ENCODE measurements around the gene PALM2AKAP2.

PALM2AKAP2 gene

DNA sequence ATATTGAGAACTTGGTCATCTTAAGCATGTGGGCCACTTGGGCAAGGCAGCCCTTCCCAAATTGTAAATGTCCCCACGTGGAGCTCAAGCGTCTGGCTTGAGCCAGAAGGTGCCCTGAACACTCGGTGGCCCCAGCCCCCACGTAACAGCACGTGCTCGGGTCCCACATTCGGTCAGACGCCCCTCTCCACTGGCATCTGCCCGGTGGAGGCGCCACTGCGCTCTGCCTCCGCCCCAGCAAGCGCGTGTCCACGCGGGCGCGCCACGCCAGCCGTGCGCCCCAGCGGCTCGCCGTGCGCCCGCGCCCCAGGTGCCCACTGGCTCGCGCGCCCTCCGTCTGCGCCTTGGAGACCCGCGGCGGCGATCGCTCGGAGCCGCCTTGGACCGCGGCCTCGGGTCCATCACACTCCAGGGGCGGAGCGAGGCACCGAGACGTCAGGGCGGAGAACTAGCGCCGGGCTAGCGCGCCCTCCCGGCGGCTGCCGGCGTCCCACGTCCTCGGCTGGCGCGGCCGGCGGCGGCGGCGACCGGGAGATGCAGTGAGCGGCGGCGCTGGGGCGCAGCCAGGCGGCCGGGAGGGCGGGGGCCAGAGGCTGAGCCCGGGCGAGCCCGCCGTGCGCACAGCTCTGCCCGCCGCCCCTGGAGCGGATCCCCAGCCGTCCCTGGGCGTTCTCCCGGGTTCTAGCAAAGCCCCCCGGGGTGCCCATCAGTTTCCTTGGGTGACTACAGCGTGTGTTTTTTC is at the start of gene PALM2AKAP2:
PALM2AKAP2 (plus strand) TSS at position 488 of the 742 bp plus-strand sequence. CDS start 291 bp downstream, outside the sequence.
- no peak for DNase-seq

DNA sequence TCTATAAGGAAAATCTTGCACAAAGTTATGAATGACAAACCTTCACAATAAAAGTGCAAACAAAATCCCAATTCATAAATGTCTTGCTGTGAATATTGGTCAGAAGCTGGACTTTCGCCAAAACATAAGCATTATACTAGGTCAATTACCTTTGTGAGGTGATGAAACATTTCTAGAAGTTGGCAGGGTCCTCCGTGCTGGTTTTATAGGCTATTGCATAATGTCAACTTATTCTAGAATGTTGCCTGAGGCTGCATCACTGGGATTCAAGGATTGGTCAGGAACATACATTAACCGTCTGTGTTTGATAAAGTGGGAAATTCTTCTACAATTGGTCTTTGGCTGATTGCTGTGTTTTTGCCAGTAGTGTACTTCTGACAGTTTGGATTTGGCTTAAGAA is 49.8 kb upstream of the PALM2AKAP2 start:
- DNase-seq, result no peak

DNA sequence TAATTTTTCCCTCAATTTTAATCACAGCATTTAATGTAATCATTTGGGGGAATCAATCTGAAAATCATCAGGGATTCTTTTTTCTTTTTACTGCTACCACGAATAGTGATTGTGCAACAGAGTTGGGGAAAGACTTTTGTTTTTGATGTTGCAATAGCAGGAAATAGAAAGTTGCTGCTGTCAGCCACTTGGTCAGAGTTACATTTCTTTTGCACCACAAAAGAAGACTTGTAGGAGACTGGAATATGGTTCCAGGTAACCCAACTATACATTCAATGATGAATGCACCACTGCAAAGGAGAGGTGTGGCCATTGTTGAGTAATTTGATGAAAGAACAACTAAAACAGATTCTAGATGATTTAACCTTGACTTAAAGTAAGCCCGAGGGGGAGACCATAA is 46.3 kb upstream of the PALM2AKAP2 start:
- DNase-seq, result no peak

DNA sequence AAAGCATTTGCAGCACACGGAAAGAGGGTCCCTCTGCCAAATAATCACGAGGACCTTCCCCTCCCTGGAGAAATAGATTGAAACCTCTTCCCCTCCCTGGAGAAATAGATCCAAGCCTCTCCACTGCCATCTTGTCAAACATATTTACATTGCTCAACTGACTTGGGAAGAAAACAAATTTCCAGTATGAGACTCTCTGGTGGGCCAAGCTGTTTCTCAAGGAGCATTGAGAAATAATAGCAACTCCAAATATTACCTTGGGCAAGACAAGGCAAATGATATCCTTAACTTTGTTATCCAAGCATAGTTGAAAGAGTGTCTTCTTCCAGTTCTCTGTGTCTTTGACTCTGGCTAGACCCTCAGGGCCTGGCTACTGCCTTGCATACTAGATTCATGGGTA is 45.2 kb upstream of the PALM2AKAP2 start:
- no peak for DNase-seq

DNA sequence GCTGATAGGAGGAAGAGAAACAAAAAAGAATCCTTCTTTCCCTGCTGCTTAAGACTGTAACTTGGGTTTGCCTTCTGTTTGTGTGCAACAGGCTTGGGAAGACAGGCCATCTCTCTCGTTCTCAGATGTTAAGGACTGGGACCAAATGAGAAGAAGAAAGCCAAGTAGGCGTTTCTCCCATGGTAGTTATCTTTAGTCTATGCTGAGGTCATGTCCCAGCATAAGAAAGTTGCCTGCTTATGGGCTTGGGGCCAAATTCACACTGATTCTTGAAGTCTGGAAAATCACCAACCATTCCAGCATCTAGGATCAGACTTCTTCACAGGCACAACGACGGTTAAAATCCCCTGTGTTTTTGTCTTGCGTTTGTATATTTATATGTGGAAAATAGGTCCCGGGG is 44.2 kb upstream of the PALM2AKAP2 start:
- no peak for DNase-seq

DNA sequence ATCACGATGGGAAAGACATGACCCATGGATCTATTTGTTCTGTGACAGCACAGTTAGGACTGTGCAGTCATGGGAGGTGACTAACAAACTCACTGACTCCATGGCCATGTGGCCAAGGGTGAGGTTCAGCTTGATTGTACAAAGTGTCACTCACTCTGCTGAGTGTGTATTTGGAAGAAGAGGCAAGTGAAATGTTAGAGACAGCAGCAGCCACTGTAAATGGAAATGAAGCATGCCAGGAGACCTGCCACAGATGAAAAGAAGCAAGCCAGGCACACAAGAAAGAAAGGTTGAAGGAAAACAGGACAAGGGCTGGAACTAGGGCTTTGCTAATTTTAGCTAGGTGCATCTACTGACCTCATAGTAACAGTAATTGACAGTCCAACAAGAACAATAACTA is 42.7 kb upstream of the PALM2AKAP2 start:
- DNase-seq, result no peak

DNA sequence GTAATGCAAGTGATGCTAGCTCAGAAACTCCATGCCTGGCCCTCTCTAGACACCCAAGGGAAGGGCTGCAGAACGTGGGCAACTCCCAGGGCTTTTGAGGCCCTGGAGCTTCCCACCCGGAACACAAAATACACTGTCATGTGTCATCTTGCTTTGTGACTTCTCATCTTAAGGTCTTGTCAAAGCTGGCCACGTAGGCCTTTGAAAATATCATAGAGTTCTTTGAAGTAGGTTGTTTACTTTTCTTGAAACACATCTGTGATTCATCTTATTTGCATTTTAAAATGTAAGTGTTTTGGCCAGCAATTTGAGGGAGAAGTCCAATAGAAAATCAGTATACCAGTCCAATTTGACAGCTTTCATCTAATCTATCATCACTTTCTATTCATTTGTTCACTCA is 40.2 kb upstream of the PALM2AKAP2 start:
- DNase-seq, result no peak

DNA sequence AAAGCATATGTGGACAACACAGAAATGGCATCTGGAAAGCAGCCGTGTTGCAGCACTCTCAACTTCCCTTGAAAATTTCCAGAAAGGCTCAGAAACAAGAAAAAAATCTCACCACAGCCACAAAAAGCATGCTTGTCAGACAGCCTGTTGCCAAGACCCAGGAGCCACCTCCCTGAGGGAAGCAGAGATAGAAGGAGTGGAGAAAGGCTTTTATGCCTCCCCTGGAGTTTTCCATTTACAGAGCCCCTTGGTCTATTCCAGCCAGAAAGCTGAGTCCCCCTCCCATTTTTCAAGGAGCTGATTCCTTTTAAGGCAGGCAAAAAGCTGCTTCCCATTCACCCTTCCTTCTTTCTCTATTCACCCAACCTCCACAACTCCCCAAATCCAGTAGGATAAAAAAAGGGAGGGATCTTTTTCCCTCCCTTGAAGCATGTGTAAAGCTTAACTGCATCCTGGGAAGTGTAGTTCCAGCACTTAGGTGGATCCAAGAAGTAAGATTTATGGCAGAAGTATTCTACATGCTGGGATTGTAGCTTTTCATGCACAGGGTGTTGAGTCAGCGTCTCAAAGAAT is 37.1 kb upstream of the PALM2AKAP2 start:
- DNase-seq, result no peak

DNA sequence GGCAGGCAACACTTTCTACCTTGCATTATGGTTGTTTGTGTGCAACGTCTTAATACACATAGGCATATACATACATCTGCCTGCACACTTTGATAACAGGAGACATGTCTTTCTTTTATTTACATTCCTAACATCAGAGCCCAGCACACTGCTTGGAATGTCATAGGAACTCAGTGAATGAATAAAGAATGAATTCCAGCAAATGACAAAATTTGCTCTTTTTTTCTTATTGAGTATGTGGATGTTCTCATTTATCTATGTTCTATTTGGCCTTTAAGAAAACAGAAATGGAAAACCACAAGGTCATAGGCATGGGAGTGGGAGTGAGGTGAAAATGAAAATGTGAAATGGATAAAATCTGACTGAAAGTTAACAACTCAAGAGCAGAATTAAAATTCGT is 36.3 kb upstream of the PALM2AKAP2 start:
- no peak for DNase-seq

DNA sequence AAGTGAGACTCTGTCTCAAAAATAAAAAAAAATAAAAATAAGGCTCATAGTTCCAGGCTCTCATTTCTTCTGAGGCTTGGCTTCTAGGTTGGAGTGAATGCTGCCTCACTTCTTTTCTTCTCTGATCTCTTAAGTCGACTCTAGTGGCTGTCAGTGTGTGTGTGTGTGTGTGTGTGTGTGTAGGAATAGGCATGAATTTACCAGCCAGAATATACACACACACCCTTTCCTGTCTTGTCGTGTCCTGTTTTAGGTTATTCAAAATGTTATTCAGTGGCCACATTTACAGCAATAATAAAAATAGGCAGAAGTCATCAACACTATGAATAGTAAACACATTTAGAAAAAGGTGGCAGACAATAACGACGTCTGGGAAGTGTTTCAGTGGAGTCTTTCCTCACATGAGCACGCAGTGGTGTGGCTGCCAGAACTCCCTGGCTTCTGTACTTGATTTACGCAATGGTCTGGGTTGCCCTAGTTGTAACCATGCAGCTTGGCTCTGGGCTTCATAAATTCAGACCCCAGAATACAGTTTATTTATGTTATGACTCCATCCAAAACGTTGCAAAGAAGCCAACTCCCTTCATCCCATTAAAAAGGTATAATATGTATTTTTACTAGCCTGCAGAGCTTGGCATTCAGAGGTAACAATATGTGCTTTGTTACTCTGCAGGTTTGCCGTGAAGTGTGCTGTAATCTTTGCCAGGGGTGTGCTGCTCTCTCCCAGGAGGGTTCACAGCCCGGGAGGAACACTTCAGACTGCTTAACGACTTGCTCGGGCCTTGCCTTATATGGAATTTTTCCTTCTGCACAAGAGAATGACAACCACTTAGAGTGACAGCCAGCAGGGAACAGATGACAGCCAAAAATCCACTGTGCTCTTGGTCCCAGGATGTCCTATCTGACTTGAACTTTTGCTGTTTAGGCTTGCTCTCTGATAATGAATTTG is 34.4 kb upstream of the PALM2AKAP2 start:
- no peak for DNase-seq

DNA sequence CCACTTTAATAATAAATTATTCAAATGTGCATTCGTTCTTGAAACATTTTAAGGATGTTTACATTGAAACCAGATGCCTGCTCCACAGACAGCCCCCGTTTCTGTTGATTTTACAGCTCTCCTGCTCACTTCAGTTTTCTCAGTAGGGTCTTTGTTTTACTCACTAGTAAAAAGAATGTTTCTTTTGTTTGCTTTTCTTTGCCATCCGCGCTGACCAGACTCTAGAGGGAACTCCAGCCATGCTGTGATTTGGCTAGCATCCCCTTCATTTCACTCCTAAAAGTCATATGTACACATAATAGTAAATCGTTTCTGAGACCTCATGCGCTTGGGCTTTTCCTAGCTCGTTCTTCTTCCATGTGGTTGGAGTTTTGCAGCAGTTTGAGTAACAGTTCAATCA is 28.7 kb upstream of the PALM2AKAP2 start:
- no peak for DNase-seq

DNA sequence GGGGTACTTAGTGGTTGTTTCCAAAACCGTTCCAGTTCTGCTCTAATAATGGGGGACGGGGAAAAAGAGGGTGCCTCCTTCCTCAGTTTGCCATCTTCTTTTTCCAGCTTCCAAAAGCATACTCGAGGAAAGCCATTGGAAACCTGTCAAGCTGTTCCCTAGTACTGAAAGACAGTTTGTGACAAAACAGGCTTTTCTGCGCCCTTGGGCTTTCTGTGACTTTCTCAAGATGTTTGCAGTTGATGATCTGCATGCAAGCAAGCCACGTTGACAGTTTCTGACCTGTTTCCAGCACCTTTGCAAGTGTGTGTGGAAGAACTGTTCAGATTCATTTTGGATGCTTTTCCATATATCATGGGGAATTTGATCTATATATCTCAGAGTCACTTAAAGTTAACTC is 26.7 kb upstream of the PALM2AKAP2 start:
- DNase-seq, result no peak

DNA sequence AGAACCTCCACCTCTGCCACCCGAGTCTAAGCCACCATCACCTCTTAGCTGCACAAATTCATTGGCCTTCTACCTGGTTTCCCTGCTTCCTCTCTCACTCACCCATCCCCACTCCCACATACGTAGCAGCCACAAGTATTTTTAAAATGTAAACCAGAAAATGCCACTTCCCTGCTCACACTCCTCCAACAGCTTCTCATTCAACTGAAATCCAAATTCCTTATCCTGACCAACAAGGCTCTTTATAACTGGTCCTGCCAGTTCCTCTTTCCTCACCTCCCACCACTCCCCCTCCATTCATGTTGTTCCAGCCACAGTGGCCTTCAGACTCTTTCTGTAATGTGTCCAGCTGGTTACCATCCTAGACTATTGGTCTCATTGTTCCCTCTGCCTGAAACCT is 25.0 kb upstream of the PALM2AKAP2 start:
- no peak for DNase-seq

DNA sequence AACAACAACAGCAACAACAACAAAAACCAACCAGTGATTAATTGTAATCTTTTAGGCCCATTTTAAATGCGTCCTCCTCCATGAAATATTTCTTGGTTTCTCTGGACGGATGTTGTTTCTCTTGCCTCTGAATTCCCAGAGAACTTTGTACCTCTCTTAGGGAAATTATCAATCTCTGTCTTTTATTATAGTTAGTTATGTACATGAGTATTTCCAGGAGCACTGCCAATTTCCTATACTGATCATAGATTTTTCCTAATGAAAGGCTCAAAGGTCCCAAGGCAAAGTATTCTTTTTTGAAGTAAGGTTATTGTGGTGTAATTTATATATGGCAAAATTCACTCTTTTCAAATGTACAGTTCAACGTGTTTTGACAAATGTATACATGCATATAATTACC is 20.4 kb upstream of the PALM2AKAP2 start:
- DNase-seq, result no peak

DNA sequence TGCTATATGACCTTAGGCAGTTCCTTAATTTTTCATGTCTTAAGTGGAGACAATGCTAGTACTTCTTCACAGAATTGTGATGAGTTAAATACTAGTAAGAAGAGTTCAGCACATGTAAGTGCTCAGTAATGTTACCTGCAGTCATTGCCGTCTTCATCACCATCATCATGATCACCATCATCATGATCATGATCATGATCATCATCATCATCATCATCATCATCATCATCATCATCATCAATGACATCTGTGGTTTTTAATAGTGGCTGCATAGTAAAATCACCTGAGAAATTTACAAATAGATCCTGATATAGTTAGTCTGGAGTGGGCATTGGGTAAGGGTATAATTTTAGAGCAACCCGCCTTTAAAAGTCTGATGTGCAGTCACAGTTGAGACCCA is 14.7 kb upstream of the PALM2AKAP2 start:
- no peak for DNase-seq

DNA sequence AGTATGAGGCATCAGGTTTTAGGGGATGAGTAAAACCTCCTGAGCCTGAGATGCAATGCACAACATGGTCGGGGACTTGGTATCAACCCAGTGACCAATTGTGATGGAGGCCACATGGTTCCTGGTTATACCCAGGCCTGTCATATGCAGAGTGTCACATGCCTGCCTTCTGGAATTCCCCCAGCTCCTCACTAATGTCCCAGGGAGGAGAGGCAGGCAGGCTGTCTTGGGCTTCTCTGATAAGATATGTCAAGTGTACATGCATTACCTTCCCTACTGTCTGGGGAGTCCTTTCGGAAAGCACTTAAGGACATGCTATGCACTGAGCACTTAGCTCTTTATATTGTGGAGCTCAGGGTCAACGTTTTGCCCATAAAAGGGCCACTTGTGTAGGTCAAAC is 14.2 kb upstream of the PALM2AKAP2 start:
- no peak for DNase-seq

DNA sequence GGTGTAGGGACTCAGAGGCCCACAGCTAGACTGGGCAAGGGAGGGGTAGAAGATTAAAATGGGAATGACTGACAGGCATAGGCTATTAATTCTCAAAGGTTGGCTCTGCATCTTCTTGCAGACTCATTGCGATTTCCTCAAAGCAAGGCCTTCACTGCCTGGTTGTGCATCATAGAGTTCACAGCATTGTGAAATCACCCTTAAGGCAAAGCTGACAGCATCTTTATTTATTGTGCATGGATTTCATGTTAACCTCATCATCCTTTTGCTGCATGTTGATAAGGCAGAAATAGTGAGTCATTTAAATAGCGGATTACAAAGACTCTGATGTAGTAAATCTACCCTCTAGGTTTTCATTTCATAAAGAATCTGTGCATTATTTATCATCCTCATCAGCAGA is 13.6 kb upstream of the PALM2AKAP2 start:
- DNase-seq, result no peak

DNA sequence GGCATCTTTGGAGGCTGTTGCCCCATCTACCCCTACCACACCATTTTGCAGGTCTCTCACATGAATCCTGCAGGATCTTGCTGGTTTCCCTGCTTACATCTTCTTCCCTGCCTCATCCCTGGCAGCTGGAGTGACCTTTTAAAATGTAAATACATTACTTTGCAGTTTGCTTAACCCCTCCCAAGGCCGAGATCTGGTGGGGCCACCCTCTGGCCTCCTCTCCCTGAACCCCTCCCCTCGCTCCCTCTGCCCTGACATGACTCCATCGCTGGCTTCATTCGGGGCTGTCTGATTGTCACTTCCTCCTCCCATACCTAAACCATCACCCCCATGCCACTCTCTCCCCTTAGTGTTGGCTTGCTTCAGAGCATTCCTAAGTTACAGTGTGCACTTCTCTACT is 12.6 kb upstream of the PALM2AKAP2 start:
- no peak for DNase-seq

DNA sequence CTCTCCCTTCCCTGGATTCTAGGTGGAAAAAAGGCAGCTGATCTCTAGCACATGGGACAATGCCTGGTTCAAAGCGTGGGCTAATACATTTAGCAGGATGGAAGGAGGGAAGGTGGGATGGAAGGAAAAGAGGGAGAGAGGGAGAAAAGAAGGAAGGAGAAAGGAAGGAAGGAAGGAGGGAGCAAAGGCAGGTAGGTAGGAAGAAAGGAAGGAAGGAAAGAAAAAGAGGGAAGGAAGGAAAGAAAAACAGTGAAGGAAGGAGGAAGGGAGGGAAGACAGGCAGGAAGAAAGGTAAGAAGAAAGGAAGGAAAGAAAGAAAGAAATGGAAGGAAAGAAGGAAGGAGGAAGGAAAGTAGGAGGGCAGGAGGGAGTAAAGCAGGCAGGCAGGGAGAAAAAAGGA is 12.2 kb upstream of the PALM2AKAP2 start:
- DNase-seq, result no peak

DNA sequence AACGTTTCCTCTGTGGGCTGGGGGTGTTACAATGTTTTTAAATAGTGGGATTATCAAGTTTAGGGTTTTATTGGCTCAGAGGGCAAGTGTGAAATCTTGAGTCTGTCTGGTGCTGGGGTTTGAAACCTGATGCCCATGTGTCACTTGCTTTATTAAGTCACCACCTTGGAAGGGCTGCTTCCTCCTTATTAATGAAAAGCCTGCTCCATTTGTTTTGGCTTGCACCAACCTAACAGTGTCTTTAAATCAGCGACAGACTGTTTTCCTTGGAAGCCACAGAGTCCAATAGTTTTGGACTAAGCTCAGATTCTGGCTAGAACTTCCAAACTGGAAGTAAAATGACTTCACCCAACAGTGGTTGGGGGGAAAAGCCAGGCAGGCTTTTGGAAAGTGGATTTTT is 10.7 kb upstream of the PALM2AKAP2 start:
- no peak for DNase-seq

DNA sequence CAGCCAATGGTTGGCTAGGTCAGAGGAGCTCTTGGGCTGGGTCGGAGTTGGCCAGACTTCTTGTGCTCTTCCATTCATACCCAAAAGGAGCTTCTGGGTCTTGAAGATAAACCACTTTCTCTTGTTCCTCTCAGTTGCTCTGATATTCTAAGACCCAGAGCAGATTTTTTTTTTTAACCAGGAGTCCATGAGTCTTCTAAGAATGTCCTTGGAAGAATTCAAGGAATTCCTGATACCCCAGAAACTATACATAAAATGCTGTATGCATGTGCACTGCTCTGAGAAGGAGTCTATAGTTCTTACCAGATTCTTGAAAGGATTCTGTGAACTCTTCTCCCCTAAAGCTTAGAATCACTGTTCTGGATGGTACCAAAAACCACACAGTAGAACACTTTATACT is 9.9 kb upstream of the PALM2AKAP2 start:
- no peak for DNase-seq

DNA sequence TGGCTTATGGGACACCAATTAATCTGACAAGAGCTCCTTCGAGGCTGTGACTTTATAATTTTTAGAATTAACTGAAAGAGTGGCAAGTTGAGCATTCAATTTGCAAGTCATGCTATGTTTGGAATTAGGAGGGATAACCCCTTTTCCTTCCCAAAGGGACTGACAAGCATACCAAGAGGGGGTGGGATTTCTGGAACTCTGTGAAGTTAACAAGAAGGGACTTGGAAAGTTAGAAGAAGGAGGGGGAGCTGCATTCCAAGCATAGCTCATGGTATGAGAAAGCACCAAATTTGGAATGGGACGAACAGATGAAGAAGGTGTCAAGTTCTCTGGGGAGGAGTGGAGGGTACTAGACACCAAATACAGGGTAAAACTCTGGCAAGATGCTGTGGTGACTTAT is 8.9 kb upstream of the PALM2AKAP2 start:
- DNase-seq, result no peak

DNA sequence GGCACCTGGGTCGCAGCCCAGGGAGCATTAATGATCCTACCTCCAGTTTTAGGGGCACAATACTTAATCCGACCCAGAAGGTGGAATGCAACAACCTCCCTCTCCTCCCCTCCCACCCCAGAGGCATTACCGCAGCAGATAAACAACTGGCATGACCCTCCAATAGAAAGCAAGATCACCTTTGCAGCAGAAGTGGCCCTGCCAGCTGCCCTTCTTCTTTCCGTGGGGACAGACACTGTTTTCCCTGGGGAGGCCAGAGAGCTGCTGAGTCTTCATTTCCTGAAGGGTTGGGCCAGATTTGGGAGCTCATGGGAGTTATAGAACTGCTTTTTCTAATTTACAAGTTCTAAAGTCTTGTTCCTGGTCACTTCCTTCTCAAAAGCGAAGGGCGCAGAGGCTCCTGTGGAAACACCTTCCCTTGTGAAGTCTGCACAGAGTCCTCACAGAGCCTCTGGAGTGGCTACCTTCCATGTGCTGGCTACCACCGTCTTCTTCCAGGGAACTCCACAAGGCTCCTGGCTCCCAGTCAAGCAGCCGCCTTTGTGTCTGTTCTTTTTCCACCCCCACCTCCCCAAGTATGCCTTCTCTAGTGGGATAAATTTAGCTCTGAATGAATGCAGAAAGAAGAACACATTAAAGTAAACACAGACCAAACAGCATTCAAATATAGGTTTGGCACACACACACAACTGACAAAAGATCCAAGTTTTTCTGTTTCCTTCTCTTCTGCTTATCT is 8.0 kb upstream of the PALM2AKAP2 start:
- DNase-seq, result no peak

Data from cortex of kidney (tissue), 1 donor.